Activated gamma-delta T cell (primary cell): ENCODE data around the gene ASTE1.
"Not testable (repeated sequence)": the region's sequence is repeated elsewhere in the genome, so short reads cannot be mapped to it uniquely, and the experiment has no call there.

Source experiments
- DNase-seq: peaks from one replicate; lab custom pipeline; 2025; lab: John Stamatoyannopoulos, UW
- total RNA-seq, 2 donors: gene quantifications; one replicate each; lab custom pipeline; 2026; lab: John Stamatoyannopoulos, UW

ASTE1 gene, protein sequence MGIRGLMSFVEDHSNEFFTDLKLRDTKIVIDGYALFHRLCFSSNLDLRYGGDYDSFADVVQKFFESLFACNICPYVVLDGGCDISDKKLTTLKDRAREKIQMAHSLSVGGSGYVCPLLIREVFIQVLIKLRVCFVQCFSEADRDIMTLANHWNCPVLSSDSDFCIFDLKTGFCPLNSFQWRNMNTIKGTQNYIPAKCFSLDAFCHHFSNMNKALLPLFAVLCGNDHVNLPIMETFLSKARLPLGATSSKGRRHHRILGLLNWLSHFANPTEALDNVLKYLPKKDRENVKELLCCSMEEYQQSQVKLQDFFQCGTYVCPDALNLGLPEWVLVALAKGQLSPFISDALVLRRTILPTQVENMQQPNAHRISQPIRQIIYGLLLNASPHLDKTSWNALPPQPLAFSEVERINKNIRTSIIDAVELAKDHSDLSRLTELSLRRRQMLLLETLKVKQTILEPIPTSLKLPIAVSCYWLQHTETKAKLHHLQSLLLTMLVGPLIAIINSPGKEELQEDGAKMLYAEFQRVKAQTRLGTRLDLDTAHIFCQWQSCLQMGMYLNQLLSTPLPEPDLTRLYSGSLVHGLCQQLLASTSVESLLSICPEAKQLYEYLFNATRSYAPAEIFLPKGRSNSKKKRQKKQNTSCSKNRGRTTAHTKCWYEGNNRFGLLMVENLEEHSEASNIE
- 38.0 to 40.5 reads per million in 2 donors for total RNA-seq

DNA sequence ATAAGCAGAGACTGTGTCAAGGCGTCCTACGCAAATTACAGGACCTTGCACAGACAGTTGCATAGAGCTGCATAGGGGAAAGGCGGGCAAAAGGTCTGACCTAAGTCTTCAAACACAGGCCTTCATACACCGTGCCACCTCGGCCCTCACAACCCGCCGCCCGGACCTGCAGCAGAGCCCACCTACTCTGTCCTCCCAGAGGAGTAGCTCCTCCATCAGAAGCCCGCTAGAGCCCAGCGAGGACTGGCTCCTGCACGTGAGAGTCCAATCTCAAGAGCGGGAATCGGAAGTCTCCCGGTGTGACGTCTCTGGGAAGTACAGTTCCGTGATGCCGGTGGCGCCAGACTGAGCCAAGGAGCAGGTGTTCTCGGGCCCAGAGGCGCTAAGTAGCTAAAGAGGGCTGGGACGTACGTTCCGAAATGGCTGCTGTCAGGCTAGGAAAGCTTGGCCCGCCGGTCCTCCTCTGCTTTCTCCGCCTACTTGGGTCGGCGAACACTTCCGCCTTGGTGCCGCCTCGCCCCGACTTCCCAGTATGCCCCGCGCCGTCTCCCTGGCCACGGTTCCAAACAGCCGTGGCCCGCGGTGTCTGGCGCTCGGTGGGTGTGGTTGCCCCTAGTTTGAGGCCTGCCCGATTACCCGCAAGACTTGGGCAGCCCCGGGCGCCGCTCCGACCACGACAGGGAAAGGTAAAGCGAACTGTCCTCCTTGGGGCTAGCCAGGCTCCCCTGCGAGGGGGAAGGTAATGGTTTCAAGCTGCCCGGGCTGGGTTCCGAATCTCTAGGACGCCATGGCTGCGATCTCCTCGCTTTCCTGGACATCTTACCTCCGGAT, at the start of gene ASTE1, which contains the start of gene NEK11:
TSS of gene ASTE1 (minus strand) at position 505 of the 831 bp plus-strand sequence. CDS start 1,519 bp downstream, outside the sequence.
TSS of gene NEK11 (plus strand) at position 557 of the 831 bp plus-strand sequence. CDS start 2,832 bp downstream, outside the sequence.
- DNase-seq = peak; percentile 86

GRCh38 chr3:131075632-131076328, 49.2 kb upstream of the ASTE1 start:
- DNase-seq = no peak

DNA sequence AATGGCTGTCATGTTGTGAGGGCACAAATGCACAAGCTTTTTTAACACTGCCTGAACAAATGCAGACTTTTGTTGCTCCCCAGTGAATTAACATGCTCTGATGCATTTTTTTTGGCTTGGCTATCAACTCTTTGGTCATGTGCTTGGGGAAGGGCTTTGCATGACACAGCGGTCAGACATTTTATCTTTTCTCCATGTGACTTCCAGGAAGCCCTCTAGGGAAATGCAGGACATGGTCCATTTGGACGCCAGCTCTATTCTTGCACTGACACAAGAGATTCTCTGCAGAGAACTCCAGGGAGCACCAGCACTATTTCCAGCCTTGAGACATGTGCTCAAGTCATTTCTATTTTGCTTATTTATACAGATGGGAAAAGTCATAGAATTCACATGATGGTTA, 46.2 kb upstream of the ASTE1 start:
- DNase-seq = no peak

- DNase-seq = no peak
These were observed 45.5 kb upstream of the ASTE1 start for GRCh38 chr3:131072099-131072559.

GRCh38 chr3:131067983-131068382, 41.4 kb upstream of the ASTE1 start:
- DNase-seq = no peak

DNA sequence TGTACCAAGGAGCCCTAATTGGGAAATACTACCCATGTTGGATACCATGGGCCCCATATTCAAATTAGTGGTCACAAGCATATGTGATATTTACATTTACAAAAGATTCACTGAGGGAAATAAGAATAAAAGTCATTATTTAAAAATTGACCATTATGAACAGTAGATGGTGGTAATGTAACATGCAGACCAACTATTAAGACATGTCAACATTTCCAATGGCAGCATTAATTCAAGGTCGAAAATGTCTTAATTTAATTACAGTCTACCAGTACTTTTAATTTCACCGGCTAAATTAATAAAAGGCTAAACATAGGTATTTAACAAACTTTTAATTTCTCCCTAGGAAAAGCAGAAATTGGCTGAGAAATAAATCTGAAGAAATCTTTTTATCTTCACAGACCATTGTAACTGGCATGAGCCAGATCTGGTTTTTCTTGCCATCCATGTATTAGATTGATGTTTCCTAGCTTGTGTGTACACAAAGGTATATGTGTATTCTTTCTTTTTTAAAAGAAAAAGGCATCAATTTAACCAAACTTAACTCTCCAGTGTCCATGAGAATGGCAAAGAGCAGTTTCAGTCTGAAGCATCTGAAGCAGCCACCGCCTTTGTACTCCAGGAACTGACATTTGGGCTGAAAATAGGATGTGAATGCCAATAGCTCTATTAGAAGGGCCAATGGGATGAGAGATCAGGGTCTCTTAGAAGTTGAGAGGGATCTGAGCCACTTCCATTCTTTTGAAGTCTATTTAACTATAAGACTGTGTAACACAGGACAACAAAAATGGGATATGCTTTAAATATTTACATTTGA, 26.6 kb upstream of the ASTE1 start:
- DNase-seq = no peak

DNA sequence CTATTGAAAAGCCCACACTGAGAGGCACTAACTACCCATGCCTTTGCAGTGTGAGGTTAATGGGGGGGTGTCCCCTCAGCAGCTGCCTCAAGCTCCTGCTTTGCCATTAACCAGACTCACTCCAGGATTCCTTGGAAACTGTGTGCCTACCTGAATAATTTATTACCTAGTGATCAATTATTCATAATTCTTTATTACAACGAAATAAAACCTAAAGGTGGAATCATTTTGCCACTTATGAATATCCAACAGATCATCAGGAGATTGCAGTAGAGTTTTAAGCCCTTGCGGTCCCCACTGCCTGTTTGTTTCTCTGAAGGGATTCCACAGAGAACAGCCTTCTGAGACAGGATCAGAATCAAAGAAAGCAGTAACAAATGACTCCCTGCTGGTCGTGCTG, 23.4 kb upstream of the ASTE1 start:
- DNase-seq = no peak

DNA sequence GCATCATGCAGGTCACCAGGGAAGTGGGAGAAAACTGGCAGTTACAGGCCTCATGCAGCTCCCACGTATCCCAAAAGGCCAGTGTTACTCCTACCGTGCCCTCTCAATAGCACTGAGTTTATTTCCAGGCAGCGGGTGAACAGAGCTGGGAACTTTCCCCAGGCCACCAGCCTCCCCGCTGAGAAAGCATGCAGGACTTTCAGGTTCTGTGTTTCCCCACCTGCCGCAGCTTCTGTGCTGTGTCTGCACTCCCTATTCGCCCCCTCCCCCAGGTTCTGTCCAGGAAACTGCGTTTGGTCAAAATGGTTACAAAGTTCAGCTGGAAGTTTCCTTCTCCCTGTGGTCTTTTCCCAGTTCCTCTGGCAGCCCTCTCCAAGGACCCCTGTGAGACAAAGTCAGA, 21.4 kb upstream of the ASTE1 start:
- no peak for DNase-seq

DNA sequence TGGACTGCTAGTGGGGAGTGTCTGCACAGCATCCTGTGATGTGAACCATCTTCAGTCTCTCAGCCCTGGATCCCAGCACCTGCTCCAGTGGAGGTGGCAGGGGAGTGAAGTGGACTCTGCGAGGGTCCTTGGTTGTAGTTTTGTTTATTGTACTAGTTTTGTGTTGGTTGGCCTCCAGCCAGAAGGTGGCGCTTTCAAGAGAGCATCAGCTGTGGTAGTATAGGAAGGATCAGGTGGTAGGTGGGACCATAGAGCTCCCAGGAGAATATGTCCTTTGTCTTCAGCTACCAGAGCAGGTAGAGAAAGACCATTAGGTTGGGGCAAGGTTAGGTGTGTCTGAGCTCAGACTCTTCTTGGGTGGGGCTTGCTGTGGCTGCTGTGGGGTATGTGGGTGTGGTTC, 21.0 kb upstream of the ASTE1 start:
- no peak for DNase-seq

- not testable (repeated sequence) for DNase-seq
These were observed 15.8 kb upstream of the ASTE1 start for GRCh38 chr3:131042271-131042985.

GRCh38 chr3:131038326-131038725, 11.7 kb upstream of the ASTE1 start:
- no peak for DNase-seq

DNA sequence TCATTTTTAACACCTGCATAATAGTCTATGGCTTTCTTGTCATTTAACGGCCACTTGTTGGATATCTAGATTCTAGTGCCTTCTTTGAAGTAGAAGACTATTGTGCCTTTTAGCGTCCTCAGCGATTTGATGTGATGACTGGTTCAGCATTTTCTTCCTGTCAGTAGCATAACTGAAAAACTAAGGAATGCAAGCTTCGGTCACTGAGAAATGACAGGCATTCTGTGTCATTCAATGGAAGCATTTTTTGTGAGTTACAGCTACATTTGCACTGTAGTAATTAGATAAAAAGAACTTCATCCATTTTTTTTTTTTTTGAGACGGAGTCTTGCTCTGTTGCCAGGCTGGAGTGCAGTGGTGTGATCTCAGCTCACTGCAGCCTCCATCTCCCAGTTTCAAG, 10.4 kb upstream of the ASTE1 start:
- no peak for DNase-seq

- no peak for DNase-seq
These were observed 9.7 kb upstream of the ASTE1 start for GRCh38 chr3:131036200-131036816.

GRCh38 chr3:131033480-131034080, 7.0 kb upstream of the ASTE1 start:
- no peak for DNase-seq

- DNase-seq = no peak
These were observed 5.0 kb upstream of the ASTE1 start for GRCh38 chr3:131031660-131032059.

- no peak for DNase-seq
These were observed 2.2 kb upstream of the ASTE1 start for GRCh38 chr3:131028844-131029243.

DNA sequence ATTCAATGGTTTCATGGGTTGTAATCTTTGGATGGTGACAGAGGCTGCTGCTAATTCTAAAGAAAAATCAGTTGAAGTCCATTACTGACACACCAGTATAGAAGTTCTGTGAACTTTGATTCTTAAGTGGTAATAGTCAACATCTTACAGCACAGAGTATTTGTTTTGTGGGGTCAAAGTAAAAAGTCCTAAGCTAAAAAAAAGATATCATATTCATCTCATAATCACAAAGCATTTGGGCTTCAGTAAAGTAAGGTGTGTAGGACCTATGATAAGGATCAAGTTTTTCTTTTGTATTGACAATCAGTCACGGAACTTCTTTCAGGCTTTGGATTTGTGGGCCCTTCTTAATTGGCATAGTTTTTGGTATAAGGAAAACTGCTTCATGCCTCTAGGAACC, 1.1 kb downstream of the ASTE1 start:
- DNase-seq = no peak

- no peak for DNase-seq
These were observed 6.4 kb downstream of the ASTE1 start for GRCh38 chr3:131020122-131020693.

GRCh38 chr3:131018970-131019369, 7.7 kb downstream of the ASTE1 start:
- no peak for DNase-seq
